AG08395 (cell line): Measurements from ENCODE around the gene EIF3B.
"Not testable (repeated sequence)": the region's sequence is repeated elsewhere in the genome, so short reads cannot be mapped to it uniquely, and the experiment has no call there.

ENCODE experiments used
- DNase-seq: peaks from one replicate; pipeline ENCODE4 v3.0.0; 2012; ENCODE audit warnings: mixed read lengths, low spot score

The EIF3B gene

GRCh38 chr7:2403014-2403717 lies 48.5 kb downstream of the EIF3B start, which contains the start of gene CHST12:
Gene CHST12 (plus strand): TSS chr7:2403611. CDS start chr7:2432640, 29,029 bp downstream.
- peak; percentile 100 for DNase-seq

- peak; percentile 42 for DNase-seq
These were observed 49.4 kb downstream of the EIF3B start for GRCh38 chr7:2403718-2404648.

GRCh38 chr7:2404714-2405119 lies 50.1 kb downstream of the EIF3B start:
- no peak for DNase-seq

- DNase-seq: no peak
These were observed 50.6 kb downstream of the EIF3B start for GRCh38 chr7:2405201-2405600.

- DNase-seq: no peak
These were observed 51.1 kb downstream of the EIF3B start for GRCh38 chr7:2405601-2406345.

- no peak for DNase-seq
These were observed 55.3 kb downstream of the EIF3B start for GRCh38 chr7:2409745-2410414.

GRCh38 chr7:2411049-2411448 lies 56.4 kb downstream of the EIF3B start:
- DNase-seq: no peak

GRCh38 chr7:2411815-2412586 lies 57.4 kb downstream of the EIF3B start:
- no peak for DNase-seq

- no peak for DNase-seq
These were observed 58.1 kb downstream of the EIF3B start for GRCh38 chr7:2412587-2413201.

- DNase-seq: no peak
These were observed 61.4 kb downstream of the EIF3B start for GRCh38 chr7:2416063-2416462.

GRCh38 chr7:2416650-2417049 lies 62.0 kb downstream of the EIF3B start:
- DNase-seq: no peak

GRCh38 chr7:2417178-2417577 lies 62.6 kb downstream of the EIF3B start:
- not testable (repeated sequence) for DNase-seq

GRCh38 chr7:2417981-2418481 lies 63.4 kb downstream of the EIF3B start:
- peak; percentile 84 for DNase-seq

- DNase-seq: no peak
These were observed 65.7 kb downstream of the EIF3B start for GRCh38 chr7:2420216-2420933.

- DNase-seq: no peak
These were observed 67.3 kb downstream of the EIF3B start for GRCh38 chr7:2421943-2422310.

- DNase-seq: no peak
These were observed 71.1 kb downstream of the EIF3B start for GRCh38 chr7:2425749-2426148.
